HFFc6 (cell line): Measurements from ENCODE around the gene PALM. TPM values are rescaled to one million over a fixed set of nuclear protein-coding genes. Genes with fewer than 3 reads are reported as not detected.

Experiments used
- DNase-seq: peaks from one replicate; pipeline ENCODE4 v3.0.0-alpha.2; 2018
- H3K27ac Mint-ChIP-seq: 2 replicates; pipeline ENCODE4 v1.8.0; 2020; ENCODE audit warnings: mild to moderate bottlenecking, mixed read lengths
- H3K27me3 Mint-ChIP-seq: 2 replicates; pipeline ENCODE4 v1.8.0; 2021; ENCODE audit warnings: mild to moderate bottlenecking, moderate library complexity, mixed read lengths; ENCODE audit not compliant: insufficient read depth
- H3K36me3 Mint-ChIP-seq: 2 replicates; pipeline ENCODE4 v1.8.0; 2021; ENCODE audit warnings: low read depth, mixed read lengths
- H3K4me1 Mint-ChIP-seq: 2 replicates; pipeline ENCODE4 v1.8.0; 2020; ENCODE audit warnings: low read depth, mixed read lengths
- H3K4me3 Mint-ChIP-seq: 2 replicates; pipeline ENCODE4 v1.8.0; 2020; ENCODE audit warnings: mild to moderate bottlenecking, moderate library complexity, mixed read lengths
- H3K9me3 Mint-ChIP-seq: 2 replicates; pipeline ENCODE4 v1.8.0; 2020; ENCODE audit warnings: mild to moderate bottlenecking, mixed read lengths
- CTCF ChIP-seq: fragments of 200-600 bp; sonication (generic); IDR thresholded peaks from 2 replicates; pipeline ENCODE4 v1.5.0; 2021; ENCODE audit warnings: antibody characterized with exemption, mild to moderate bottlenecking
- total RNA-seq, 6 experiments: library from RNA; stranded (reverse); fragmentation: NEBNext Ultra II Directional; extraction: Animal tissue kit (Norgen Biotek cat#: 25700); gene quantifications; 2 replicates in 1 of 6; 3 replicates in 5 of 6; pipeline ENCODE4 v1.2.3, GENCODE V29; 2021

Gene PALM
- total RNA-seq, 6 experiments from 2014 or later, result 0.14 to 0.15 TPM; not detected in 4

- Mint-ChIP-seq H3K36me3 (no peaks in the 10 kb centered on the region), H3K27ac (peak overlapping the region; percentile 70; the same call in 1 of the 2 replicates), H3K27me3 (peaks cover 5% of the 10 kb centered on the region)
Measured at GRCh38 chr19:678791-679388, 29.8 kb upstream of the PALM start.

GRCh38 chr19:679418-680286, 29.1 kb upstream of the PALM start:
- Mint-ChIP-seq H3K4me1 (peaks cover 24% of the 10 kb centered on the region), H3K36me3 (no peaks in the 10 kb centered on the region), H3K4me3 (peak overlapping the region; percentile 73), H3K27ac (peak overlapping the region; percentile 46), H3K27me3 (peaks cover 5% of the 10 kb centered on the region), H3K9me3 (no peaks in the 10 kb centered on the region)
- no peak for TF ChIP-seq CTCF
- DNase-seq, result peak; percentile 37

More at GRCh38 chr19:678791-679388, 29.8 kb upstream of the PALM start:
- no peak for DNase-seq
- TF ChIP-seq CTCF, result no peak
- Mint-ChIP-seq H3K4me1 (peaks cover 24% of the 10 kb centered on the region), H3K9me3 (no peaks in the 10 kb centered on the region), H3K4me3 (peak overlapping the region; percentile 63)

- peak; percentile 98 for DNase-seq
- peak; percentile 67 for TF ChIP-seq CTCF
- Mint-ChIP-seq H3K4me3 (peak overlapping the region; percentile 85), H3K9me3 (no peaks in the 10 kb centered on the region), H3K4me1 (peaks cover 20% of the 10 kb centered on the region), H3K27ac (peak overlapping the region; percentile 94), H3K27me3 (peaks cover 2% of the 10 kb centered on the region), H3K36me3 (no peaks in the 10 kb centered on the region)
Measured at GRCh38 chr19:680287-681028, 28.3 kb upstream of the PALM start.

- Mint-ChIP-seq H3K9me3 (no peaks in the 10 kb centered on the region), H3K27ac (peak overlapping the region; percentile 94), H3K36me3 (no peaks in the 10 kb centered on the region), H3K4me1 (peaks cover 17% of the 10 kb centered on the region; the same call in 1 of the 2 replicates), H3K27me3 (peaks cover 2% of the 10 kb centered on the region), H3K4me3 (peak overlapping the region; percentile 85)
- TF ChIP-seq CTCF, result no peak
- DNase-seq, result no peak
Measured at GRCh38 chr19:681029-682019, 27.4 kb upstream of the PALM start.
